ENCODE data around the gene XKR8.
"Not testable (repeated sequence)": the region's sequence is repeated elsewhere in the genome, so short reads cannot be mapped to it uniquely, and the experiment has no call there.

Gene XKR8

DNA sequence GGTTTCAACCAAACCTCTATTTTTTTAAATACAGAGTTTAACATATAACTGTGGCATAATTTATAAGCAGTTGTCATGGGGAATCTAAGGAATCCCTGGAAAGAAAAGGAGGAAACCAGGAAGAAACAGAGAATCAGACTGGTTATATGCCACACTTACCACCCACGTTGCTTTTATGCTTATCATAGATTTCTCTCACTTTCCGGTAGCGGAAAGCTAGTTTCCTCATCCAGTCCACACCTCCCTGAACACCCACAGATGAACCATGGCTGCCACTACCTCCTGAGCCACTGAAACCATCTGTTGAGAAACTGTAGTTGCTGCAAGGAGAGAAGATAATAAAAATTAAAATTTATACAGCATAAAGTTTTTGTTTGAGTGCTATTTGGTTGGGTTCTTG lies 33.5 kb downstream of the XKR8 start:
- no peak for DNase-seq

DNA sequence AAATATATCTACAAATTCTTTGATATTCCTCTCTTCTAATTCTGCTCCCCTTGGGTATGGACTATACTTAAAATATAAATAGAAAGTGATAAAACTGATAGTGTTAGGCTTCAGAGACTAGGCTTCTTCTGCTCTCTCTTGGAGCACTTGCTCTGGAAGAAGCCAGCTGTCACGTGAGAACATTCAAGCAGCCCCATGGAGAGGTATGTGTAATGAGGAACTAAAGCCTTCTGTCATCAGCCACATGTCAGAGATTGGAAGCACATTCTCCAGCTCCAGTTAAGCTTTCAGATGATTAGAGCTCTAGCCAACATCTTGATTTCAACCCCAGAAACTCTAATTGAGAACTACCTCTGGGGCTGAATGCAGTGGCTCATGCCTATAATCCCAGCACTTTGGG lies 34.3 kb downstream of the XKR8 start:
- DNase-seq, result no peak

- not testable (repeated sequence) for DNase-seq
Measured at GRCh38 chr1:27994526-27994925, 34.8 kb downstream of the XKR8 start.

DNA sequence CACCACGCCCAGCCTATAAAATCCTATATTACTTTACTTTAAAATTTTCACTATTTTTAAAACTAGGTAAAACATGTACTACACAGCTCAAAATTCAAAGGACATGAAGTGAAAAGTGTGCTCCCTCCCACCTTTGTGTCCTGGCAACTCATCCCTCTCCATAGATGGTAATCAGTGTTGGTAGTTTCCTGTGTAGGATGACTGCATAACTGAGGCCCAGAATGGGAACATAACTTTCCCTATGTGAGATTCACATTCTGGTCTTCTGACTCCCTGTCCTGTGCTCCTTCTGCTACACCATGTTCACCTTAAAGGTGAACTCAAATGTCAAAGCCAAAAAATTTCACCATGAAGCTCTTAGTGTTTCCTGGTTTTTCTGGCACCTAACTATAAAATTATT lies 39.3 kb downstream of the XKR8 start:
- no peak for DNase-seq

DNA sequence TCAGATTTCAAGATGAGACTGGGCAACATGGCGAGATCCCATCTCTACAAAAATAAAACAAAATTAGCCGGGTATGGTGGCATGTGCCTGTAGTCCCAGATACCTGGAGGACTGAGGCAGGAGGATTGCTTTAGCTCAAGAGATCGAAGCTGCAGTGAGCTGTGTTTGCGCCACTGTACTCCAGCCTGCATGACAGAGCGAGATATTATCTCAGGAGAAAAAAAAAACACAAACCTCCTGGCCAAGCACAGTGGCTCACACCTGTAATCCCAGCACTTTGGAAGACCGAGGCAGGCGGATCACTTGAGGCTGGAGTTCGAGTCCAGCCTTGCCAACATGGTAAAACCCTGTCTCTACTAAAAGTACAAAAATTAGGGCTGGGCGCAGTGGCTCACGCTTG lies 42.8 kb downstream of the XKR8 start:
- DNase-seq, result no peak

DNA sequence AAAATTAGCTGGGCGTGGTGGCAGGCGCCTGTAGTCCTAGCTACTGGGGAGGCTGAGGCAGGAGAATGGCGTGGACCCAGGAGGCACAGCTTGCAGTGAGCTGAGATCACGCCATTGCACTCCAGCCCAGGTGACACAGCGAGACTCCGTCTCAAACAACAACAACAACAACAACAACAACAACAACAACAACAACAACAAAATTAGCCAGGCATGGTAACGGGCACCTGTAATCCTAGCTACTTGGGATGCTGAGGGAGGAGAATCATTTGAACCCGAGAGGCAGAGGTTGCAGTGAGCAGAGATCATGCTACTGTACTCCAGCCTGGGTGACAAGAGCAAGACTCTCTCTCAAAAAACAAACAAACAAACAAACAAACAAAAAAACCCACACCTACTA lies 43.3 kb downstream of the XKR8 start:
- not testable (repeated sequence) for DNase-seq

DNA sequence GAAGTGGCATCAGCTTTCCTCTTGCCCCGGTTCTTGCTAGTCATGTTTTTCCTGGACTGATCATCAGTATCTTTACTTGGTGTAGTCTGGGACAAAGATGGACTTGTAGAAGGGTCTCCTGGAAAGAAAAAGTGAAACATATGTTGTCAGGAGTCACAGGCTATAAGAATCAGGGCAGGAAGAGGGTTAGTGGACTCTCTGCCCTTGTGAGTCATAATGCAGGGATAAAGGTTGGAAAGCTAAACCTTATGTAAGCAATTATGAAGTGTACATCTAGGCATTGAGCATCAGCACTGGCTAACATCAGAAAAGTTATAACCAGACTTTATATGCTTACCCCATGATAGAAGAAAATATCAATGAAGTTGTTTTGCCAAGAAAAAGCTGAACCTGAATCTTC lies 51.2 kb downstream of the XKR8 start:
- DNase-seq, result no peak
